Karpas-422 (cell line): Measurements from ENCODE around the gene LRRC74A. TPM values are rescaled to one million over a fixed set of nuclear protein-coding genes. Genes with fewer than 3 reads are reported as not detected.

Experiments used
- DNase-seq: peaks from one replicate; pipeline ENCODE4 v3.0.0-alpha.2; 2015
- H2AFZ ChIP-seq: fragments of 200-600 bp; sonication (generic); 2 replicates; pipeline ENCODE4 v1.6.1; 2014; ENCODE audit warnings: antibody characterized with exemption, low read length, mixed read lengths
- H3K27ac ChIP-seq: fragments of 200-600 bp; sonication (generic); 2 replicates; pipeline ENCODE4 v1.5.1; 2014; ENCODE audit warnings: mild to moderate bottlenecking, low read length, moderate library complexity
- H3K27me3 ChIP-seq: fragments of 200-600 bp; sonication (generic); 2 replicates; pipeline ENCODE4 v1.6.1; 2014; ENCODE audit warnings: low read length, mixed read lengths
- H3K36me3 ChIP-seq: fragments of 200-600 bp; sonication (generic); 2 replicates; pipeline ENCODE4 v1.6.1; 2014; ENCODE audit warnings: low read length, mixed read lengths; ENCODE audit not compliant: insufficient read depth
- H3K4me1 ChIP-seq: fragments of 200-600 bp; sonication (generic); 2 replicates; pipeline ENCODE4 v1.6.1; 2014; ENCODE audit warnings: mild to moderate bottlenecking, low read length, mixed read lengths
- H3K4me2 ChIP-seq: fragments of 200-600 bp; sonication (generic); 2 replicates; pipeline ENCODE4 v1.6.1; 2014; ENCODE audit warnings: low read length, low read depth, mild to moderate bottlenecking; ENCODE audit not compliant: poor library complexity, severe bottlenecking
- H3K4me3 ChIP-seq: fragments of 200-600 bp; sonication (generic); 2 replicates; pipeline ENCODE4 v1.5.1; 2014; ENCODE audit warnings: mild to moderate bottlenecking, antibody characterized with exemption, low read length, mixed read lengths
- H3K79me2 ChIP-seq: fragments of 200-600 bp; sonication (generic); 2 replicates; pipeline ENCODE4 v1.6.1; 2014; ENCODE audit warnings: mild to moderate bottlenecking, low read length, mixed read lengths
- H3K9ac ChIP-seq: fragments of 200-600 bp; sonication (generic); 2 replicates; pipeline ENCODE4 v1.6.0; 2014; ENCODE audit warnings: low read length
- H3K9me2 ChIP-seq: fragments of 200-600 bp; sonication (generic), shearing (Covaris generic); replicated peaks from 2 replicates; pipeline ENCODE4 v1.6.0; 2014; ENCODE audit warnings: mild to moderate bottlenecking, low read length, moderate library complexity; ENCODE audit not compliant: insufficient read depth
- H3K9me3 ChIP-seq: fragments of 300-700, 200-600 bp; sonication (generic); 2 replicates; pipeline ENCODE4 v1.6.1; 2014; ENCODE audit warnings: low read length, mixed read lengths
- H4K20me1 ChIP-seq: fragments of 200-600 bp; sonication (generic); 2 replicates; pipeline ENCODE4 v1.6.1; 2014; ENCODE audit warnings: mild to moderate bottlenecking, antibody characterized with exemption, low read length, low read depth; ENCODE audit not compliant: insufficient read depth
- total RNA-seq: library from RNA; depleted of rRNA; stranded (reverse); fragments of >200 nt; shearing (Covaris generic); gene quantifications from 2 replicates; pipeline ENCODE4 v1.2.3, GENCODE V29; 2014; ENCODE audit warnings: low replicate concordance

LRRC74A gene
- total RNA-seq, 1 experiment from 2014 or later = not detected

GRCh38 chr14:76863724-76864407 is 37.7 kb downstream of the LRRC74A start:
- Histone ChIP-seq H3K27ac (no peak overlapping the region), H3K4me2 (no peak overlapping the region), H3K4me3 (no peak overlapping the region), H3K79me2 (no peaks in the 10 kb centered on the region), H2AFZ (no peak overlapping the region), H3K27me3 (no peaks in the 10 kb centered on the region), H4K20me1 (no peaks in the 10 kb centered on the region), H3K9ac (no peak overlapping the region), H3K9me3 (no peaks in the 10 kb centered on the region), H3K4me1 (no peaks in the 10 kb centered on the region), H3K36me3 (no peaks in the 10 kb centered on the region), H3K9me2 (no peaks in the 10 kb centered on the region)
- no peak for DNase-seq

GRCh38 chr14:76866456-76866855 is 40.2 kb downstream of the LRRC74A start:
- Histone ChIP-seq H3K4me2 (no peak overlapping the region), H3K4me1 (no peaks in the 10 kb centered on the region), H3K9me2 (no peaks in the 10 kb centered on the region), H4K20me1 (no peaks in the 10 kb centered on the region), H3K4me3 (no peak overlapping the region), H2AFZ (no peak overlapping the region), H3K9me3 (no peaks in the 10 kb centered on the region), H3K27ac (no peak overlapping the region), H3K36me3 (no peaks in the 10 kb centered on the region), H3K79me2 (no peaks in the 10 kb centered on the region), H3K9ac (no peak overlapping the region), H3K27me3 (no peaks in the 10 kb centered on the region)
- DNase-seq = no peak

GRCh38 chr14:76867516-76868453 is 41.6 kb downstream of the LRRC74A start:
- no peak overlapping the region for H3K4me2 ChIP-seq
- H4K20me1 ChIP-seq = no peaks in the 10 kb centered on the region
- no peak overlapping the region for H3K4me3 ChIP-seq
- no peaks in the 10 kb centered on the region for H3K27me3 ChIP-seq
- peak; percentile 63 for DNase-seq
- no peak overlapping the region for H2AFZ ChIP-seq
- no peaks in the 10 kb centered on the region for H3K9me3 ChIP-seq
- H3K36me3 ChIP-seq = no peaks in the 10 kb centered on the region
- H3K4me1 ChIP-seq = no peaks in the 10 kb centered on the region
- H3K79me2 ChIP-seq = no peaks in the 10 kb centered on the region
- no peak overlapping the region for H3K9ac ChIP-seq
- no peaks in the 10 kb centered on the region for H3K9me2 ChIP-seq
- H3K27ac ChIP-seq = no peak overlapping the region

GRCh38 chr14:76868454-76869170 is 42.4 kb downstream of the LRRC74A start:
- Histone ChIP-seq H2AFZ (no peak overlapping the region), H3K27ac (no peak overlapping the region), H3K4me2 (no peak overlapping the region), H3K27me3 (no peaks in the 10 kb centered on the region), H3K79me2 (no peaks in the 10 kb centered on the region), H3K9ac (no peak overlapping the region), H3K36me3 (no peaks in the 10 kb centered on the region), H4K20me1 (no peaks in the 10 kb centered on the region), H3K9me3 (no peaks in the 10 kb centered on the region), H3K4me1 (no peaks in the 10 kb centered on the region), H3K9me2 (no peaks in the 10 kb centered on the region), H3K4me3 (no peak overlapping the region)
- DNase-seq = no peak

- Histone ChIP-seq H3K9me2 (no peaks in the 10 kb centered on the region), H3K9ac (no peak overlapping the region), H3K79me2 (no peaks in the 10 kb centered on the region), H3K4me2 (no peak overlapping the region), H3K27me3 (no peaks in the 10 kb centered on the region; the same call in 1 of the 2 replicates), H3K36me3 (no peaks in the 10 kb centered on the region), H3K27ac (no peak overlapping the region), H2AFZ (no peak overlapping the region), H3K4me1 (no peaks in the 10 kb centered on the region), H3K9me3 (peaks cover under 1% of the 10 kb centered on the region), H4K20me1 (no peaks in the 10 kb centered on the region), H3K4me3 (no peak overlapping the region)
- DNase-seq = peak; percentile 52
Measured at GRCh38 chr14:76870166-76870565, 44.0 kb downstream of the LRRC74A start.

GRCh38 chr14:76872796-76873432 is 46.7 kb downstream of the LRRC74A start:
- H3K9me2 ChIP-seq = no peaks in the 10 kb centered on the region
- peaks cover 7% of the 10 kb centered on the region for H3K9me3 ChIP-seq
- peak; percentile 90 for DNase-seq
- no peaks in the 10 kb centered on the region for H4K20me1 ChIP-seq
- no peak overlapping the region for H3K4me3 ChIP-seq
- H3K4me2 ChIP-seq = no peak overlapping the region
- H3K27me3 ChIP-seq = no peaks in the 10 kb centered on the region; the same call in 1 of the 2 replicates
- no peak overlapping the region for H3K9ac ChIP-seq
- no peak overlapping the region for H3K27ac ChIP-seq
- H3K4me1 ChIP-seq = no peaks in the 10 kb centered on the region
- H3K36me3 ChIP-seq = no peaks in the 10 kb centered on the region
- no peaks in the 10 kb centered on the region for H3K79me2 ChIP-seq
- no peak overlapping the region for H2AFZ ChIP-seq

- peaks cover 7% of the 10 kb centered on the region for H3K9me3 ChIP-seq
- no peak overlapping the region for H3K4me2 ChIP-seq
- H3K4me3 ChIP-seq = no peak overlapping the region
- DNase-seq = no peak
- H3K9me2 ChIP-seq = no peaks in the 10 kb centered on the region
- H3K27me3 ChIP-seq = no peaks in the 10 kb centered on the region; the same call in 1 of the 2 replicates
- no peaks in the 10 kb centered on the region for H4K20me1 ChIP-seq
- H3K4me1 ChIP-seq = no peaks in the 10 kb centered on the region
- no peaks in the 10 kb centered on the region for H3K36me3 ChIP-seq
- H3K9ac ChIP-seq = no peak overlapping the region
- no peak overlapping the region for H2AFZ ChIP-seq
- H3K79me2 ChIP-seq = no peaks in the 10 kb centered on the region
- no peak overlapping the region for H3K27ac ChIP-seq
Measured at GRCh38 chr14:76874734-76875133, 48.5 kb downstream of the LRRC74A start.
